ENCODE measurements around the gene LAMP5. TPM values are rescaled to one million over a fixed set of nuclear protein-coding genes. Genes with fewer than 3 reads are reported as not detected.

LAMP5 gene
- total RNA-seq, 1 donor from 2014 or later = 0.86 TPM

DNA sequence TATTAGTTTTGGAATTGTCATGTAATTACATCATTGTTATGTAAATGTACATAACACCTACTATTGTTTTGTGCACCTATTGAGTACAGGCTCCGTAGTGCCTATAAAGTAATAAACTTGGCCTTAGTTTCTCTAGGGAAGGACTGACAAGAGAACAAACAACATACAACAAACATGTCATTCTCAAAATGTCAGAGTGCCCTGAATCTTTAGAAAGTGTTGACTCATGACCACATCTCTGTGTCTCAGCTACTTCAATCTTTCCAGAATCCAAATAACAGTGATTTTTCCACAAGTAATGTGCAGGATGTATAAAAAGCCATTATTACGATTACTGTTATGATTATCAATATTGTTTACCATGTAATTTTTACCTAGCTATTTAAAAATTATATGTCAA is 17.2 kb downstream of the LAMP5 start:
- no peak for DNase-seq (ENCODE audit: extremely low spot score, unreplicated experiment)
- H3K4me3 Mint-ChIP-seq (ENCODE audit: unreplicated experiment) = no peak overlapping the region
- H3K36me3 Mint-ChIP-seq (ENCODE audit: unreplicated experiment) = no peaks in the 10 kb centered on the region
- no peaks in the 10 kb centered on the region for H3K9me3 Mint-ChIP-seq (ENCODE audit: unreplicated experiment)
- TF ChIP-seq, protein P1, sequence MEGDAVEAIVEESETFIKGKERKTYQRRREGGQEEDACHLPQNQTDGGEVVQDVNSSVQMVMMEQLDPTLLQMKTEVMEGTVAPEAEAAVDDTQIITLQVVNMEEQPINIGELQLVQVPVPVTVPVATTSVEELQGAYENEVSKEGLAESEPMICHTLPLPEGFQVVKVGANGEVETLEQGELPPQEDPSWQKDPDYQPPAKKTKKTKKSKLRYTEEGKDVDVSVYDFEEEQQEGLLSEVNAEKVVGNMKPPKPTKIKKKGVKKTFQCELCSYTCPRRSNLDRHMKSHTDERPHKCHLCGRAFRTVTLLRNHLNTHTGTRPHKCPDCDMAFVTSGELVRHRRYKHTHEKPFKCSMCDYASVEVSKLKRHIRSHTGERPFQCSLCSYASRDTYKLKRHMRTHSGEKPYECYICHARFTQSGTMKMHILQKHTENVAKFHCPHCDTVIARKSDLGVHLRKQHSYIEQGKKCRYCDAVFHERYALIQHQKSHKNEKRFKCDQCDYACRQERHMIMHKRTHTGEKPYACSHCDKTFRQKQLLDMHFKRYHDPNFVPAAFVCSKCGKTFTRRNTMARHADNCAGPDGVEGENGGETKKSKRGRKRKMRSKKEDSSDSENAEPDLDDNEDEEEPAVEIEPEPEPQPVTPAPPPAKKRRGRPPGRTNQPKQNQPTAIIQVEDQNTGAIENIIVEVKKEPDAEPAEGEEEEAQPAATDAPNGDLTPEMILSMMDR (IDR thresholded peaks at IDR 0.05) = no peak
- H3K27me3 Mint-ChIP-seq (ENCODE audit: unreplicated experiment) = peaks cover 8% of the 10 kb centered on the region
- peak overlapping the region; percentile 67 for H3K27ac Mint-ChIP-seq (ENCODE audit: unreplicated experiment)
- H3K4me1 Mint-ChIP-seq (ENCODE audit: unreplicated experiment) = peaks cover 27% of the 10 kb centered on the region

DNA sequence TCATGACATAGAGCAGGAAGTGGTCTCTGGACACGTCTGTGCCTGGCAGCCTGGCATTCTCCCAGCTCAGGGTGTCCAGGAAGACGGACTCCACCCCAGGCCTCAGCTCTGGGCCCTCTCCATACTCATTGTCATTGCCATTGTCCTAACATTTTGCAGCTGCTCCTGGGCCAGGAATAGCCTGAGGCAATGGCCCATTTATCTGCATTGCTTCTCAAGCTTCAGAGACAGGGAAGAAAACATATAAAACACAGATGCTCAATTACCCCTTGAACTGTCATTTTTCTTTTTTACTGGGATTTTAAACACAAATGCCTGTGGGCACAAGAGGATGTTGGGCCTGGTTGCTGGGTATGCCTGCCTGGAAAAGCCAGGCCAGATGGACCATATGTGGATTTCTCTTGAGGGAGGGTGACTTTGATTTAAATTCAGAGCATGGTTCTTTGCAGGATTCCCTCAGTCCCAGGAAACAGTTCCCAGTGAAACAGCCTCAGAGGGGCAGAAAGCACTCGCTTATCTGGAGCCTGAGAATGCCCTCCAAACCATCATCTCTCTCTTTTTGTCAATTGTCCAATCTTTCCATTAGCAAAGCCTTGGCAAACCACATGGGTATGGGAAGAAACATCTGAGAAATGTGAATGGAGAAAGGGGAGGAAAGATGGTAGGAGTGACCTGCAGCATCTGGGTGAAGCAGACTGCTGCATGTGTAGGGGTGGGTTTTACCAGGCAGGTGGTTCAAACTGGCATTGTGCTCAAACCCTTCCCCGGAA is 17.9 kb downstream of the LAMP5 start:
- peak overlapping the region; percentile 67 for H3K27ac Mint-ChIP-seq (ENCODE audit: unreplicated experiment)
- TF ChIP-seq, protein P1 (IDR thresholded peaks at IDR 0.05) = no peak
- H3K36me3 Mint-ChIP-seq (ENCODE audit: unreplicated experiment) = no peaks in the 10 kb centered on the region
- peaks cover 27% of the 10 kb centered on the region for H3K4me1 Mint-ChIP-seq (ENCODE audit: unreplicated experiment)
- H3K4me3 Mint-ChIP-seq (ENCODE audit: unreplicated experiment) = no peak overlapping the region
- no peaks in the 10 kb centered on the region for H3K9me3 Mint-ChIP-seq (ENCODE audit: unreplicated experiment)
- DNase-seq (ENCODE audit: extremely low spot score, unreplicated experiment) = no peak
- H3K27me3 Mint-ChIP-seq (ENCODE audit: unreplicated experiment) = peaks cover 12% of the 10 kb centered on the region

GRCh38 chr20:9534025-9534424 is 19.6 kb downstream of the LAMP5 start:
- TF ChIP-seq, protein P1 (IDR thresholded peaks at IDR 0.05) = no peak
- H3K9me3 Mint-ChIP-seq (ENCODE audit: unreplicated experiment) = no peaks in the 10 kb centered on the region
- no peak overlapping the region for H3K27ac Mint-ChIP-seq (ENCODE audit: unreplicated experiment)
- peaks cover 27% of the 10 kb centered on the region for H3K4me1 Mint-ChIP-seq (ENCODE audit: unreplicated experiment)
- no peak overlapping the region for H3K4me3 Mint-ChIP-seq (ENCODE audit: unreplicated experiment)
- H3K27me3 Mint-ChIP-seq (ENCODE audit: unreplicated experiment) = peaks cover 20% of the 10 kb centered on the region
- no peak for DNase-seq (ENCODE audit: extremely low spot score, unreplicated experiment)
- no peaks in the 10 kb centered on the region for H3K36me3 Mint-ChIP-seq (ENCODE audit: unreplicated experiment)

DNA sequence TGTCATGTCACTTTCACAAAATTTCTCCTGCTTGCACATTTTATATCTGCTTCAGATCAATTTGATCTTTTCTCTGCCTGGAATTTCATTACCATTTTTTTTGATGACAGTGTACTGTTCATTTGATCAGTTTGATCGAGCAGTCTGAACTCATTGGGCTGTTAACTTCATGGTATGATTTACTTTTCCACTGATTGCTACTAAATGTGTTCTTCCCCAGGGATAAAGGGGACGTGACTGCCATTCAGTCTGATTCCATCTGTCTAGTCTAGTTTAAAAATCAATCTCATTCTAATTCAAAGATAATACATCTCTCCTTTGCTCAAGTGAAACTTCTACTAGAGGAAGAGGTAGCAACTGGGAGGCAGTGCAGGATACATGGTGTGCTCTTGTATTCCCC is 21.1 kb downstream of the LAMP5 start:
- Mint-ChIP-seq H3K9me3 (ENCODE audit: unreplicated experiment) (no peaks in the 10 kb centered on the region), H3K4me3 (ENCODE audit: unreplicated experiment) (no peak overlapping the region)

GRCh38 chr20:9543214-9543613 is 28.8 kb downstream of the LAMP5 start:
- Mint-ChIP-seq H3K27me3 (ENCODE audit: unreplicated experiment) (peaks cover 63% of the 10 kb centered on the region), H3K4me3 (ENCODE audit: unreplicated experiment) (no peak overlapping the region), H3K36me3 (ENCODE audit: unreplicated experiment) (no peaks in the 10 kb centered on the region), H3K9me3 (ENCODE audit: unreplicated experiment) (no peaks in the 10 kb centered on the region), H3K27ac (ENCODE audit: unreplicated experiment) (no peak overlapping the region), H3K4me1 (ENCODE audit: unreplicated experiment) (no peaks in the 10 kb centered on the region)
- TF ChIP-seq, protein P1 (IDR thresholded peaks at IDR 0.05) = no peak
- no peak for DNase-seq (ENCODE audit: extremely low spot score, unreplicated experiment)

More for the DNA sequence above, 21.1 kb downstream of the LAMP5 start:
- Mint-ChIP-seq H3K4me1 (ENCODE audit: unreplicated experiment) (peaks cover 24% of the 10 kb centered on the region), H3K27me3 (ENCODE audit: unreplicated experiment) (peaks cover 30% of the 10 kb centered on the region), H3K27ac (ENCODE audit: unreplicated experiment) (no peak overlapping the region), H3K36me3 (ENCODE audit: unreplicated experiment) (no peaks in the 10 kb centered on the region)
- TF ChIP-seq, protein P1 (IDR thresholded peaks at IDR 0.05) = no peak
- DNase-seq (ENCODE audit: extremely low spot score, unreplicated experiment) = no peak

All from osteocyte (in vitro differentiated cells).